Jurkat, Clone E6-1 (cell line): Measurements from ENCODE around the gene FEZ2.

Experiments used
- DNase-seq: peaks from one replicate; pipeline ENCODE4 v3.0.0-alpha.2; 2011; ENCODE audit warnings: low read depth, low spot score
- H3K4me3 ChIP-seq: 2 replicates; pipeline ENCODE4 v1.5.1; 2011; ENCODE audit warnings: mild to moderate bottlenecking, low read length, control low read depth, moderate library complexity

FEZ2 gene

DNA sequence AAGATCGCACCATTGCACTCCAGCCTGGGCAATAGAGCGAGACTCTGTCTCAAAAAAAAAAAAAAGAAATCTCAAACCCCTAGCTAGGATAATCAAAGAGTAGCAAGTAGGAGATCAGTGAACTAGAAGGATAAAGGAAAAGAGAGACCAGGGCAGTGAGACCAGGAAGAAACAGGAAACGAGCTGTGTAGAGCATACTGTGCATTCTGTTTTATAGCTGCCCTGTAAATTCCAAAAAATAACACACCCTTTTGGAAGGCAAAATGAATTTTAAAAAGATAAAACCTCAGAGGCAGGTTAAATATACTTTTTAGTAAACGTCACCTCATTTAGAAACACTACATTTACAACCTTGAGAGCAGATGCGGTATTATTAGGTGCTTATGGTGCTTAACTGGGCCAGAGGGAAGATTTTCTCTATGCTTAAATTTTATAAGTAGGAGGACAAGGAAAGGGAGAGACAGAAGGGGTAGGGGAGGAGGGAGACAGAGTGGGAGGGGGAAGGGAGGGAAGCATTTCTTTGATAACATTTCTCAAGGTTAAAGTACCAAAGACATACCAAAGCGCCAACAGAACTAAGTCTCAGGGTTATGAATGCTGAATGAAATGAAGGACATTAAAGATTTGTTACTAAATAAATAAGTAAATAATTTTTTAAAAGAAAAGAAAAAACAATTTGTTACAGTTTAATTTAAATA lies 30.1 kb downstream of the FEZ2 start:
- no peak for DNase-seq

DNA sequence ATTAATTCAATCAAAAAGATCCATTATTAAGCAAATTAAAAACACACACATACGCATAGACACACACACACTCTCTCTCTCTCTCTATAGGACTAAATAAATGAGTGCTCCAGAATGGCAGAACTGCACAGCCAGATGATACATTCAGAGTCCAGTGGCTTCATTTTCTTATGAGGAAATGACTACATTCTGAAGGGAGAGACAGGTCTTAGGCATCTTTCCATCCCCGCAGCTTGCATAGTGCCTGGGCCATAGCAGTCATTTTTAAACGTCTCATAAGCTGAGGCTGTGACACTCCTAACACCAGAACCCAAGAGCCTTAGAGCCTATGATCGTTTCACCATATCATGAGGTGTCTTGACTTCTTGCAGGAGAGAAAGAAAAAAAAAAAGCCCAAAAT lies 31.1 kb downstream of the FEZ2 start:
- DNase-seq = no peak
- H3K4me3 ChIP-seq = no peak overlapping the region

More for the DNA sequence above, 30.1 kb downstream of the FEZ2 start:
- H3K4me3 ChIP-seq = no peak overlapping the region

DNA sequence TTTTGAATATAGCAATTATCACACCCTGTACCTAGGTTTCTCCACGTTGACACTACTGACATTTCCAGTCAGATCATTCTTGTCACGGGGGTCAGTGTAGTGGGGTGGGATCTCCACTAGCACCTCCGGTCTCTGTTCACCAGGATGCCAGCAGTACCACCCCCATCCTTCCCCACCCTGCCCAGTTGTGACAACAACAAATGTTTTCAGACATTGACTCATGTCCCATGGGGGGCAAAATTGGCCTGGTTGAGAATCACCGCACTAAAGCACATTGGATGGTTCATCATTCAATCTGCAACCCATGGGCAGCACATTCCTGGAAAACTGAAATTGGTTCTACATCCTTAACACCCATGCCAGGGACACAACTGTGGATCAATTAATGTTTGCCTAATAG lies 32.3 kb downstream of the FEZ2 start:
- no peak for DNase-seq
- no peak overlapping the region for H3K4me3 ChIP-seq

DNA sequence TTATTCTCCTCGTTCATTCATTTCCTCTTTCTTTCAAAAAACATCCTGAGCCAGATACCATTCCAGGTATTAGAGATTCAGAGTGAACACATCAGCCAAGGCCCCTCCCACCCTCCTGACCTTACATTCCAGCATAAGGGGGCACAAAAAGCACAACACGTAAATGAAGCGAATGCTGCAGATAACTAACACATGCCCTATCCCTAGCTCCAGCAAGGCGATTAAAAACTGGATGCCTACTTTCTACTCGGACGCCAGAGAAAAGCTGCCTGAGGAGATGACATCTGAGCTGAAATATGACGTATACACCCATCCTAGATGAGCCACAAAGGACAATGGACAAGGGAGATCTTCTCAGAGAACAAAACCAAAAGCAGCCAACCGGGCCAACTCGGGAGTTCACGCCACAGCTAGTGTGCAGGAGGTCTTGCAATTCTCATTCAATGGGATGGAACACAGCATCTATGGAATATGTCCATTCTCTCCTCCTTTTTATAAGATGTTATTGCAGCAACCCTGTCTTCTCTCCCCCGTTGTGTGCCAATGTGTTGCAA lies 33.5 kb downstream of the FEZ2 start:
- no peak for DNase-seq
- H3K4me3 ChIP-seq = no peak overlapping the region

DNA sequence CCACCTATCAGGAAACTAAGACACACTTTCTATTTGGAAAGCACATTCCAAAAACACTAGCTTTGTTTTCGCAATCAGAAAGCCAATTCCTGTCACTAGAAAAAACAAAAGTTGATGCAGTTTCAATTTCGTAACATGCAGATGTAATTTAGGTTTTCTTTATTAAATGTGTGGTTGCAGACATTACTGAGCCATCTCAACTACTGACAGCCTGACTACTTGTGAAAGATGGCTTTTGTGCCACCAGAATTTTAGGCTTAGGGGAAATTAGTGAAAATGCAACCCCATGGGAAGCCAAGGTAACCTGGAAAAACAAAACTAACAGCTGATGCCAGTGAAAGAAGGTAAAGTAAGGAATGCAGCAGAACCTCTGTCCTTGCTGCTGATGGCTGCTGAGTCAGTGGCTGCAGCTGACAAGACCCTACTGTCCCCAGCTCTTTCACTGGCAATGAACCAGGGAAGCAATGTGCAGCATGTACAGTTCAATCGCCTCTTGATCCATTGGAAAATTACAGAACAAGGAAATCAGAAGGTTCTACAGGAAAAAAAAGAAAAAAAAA lies 34.9 kb downstream of the FEZ2 start:
- no peak overlapping the region for H3K4me3 ChIP-seq
- DNase-seq = no peak

DNA sequence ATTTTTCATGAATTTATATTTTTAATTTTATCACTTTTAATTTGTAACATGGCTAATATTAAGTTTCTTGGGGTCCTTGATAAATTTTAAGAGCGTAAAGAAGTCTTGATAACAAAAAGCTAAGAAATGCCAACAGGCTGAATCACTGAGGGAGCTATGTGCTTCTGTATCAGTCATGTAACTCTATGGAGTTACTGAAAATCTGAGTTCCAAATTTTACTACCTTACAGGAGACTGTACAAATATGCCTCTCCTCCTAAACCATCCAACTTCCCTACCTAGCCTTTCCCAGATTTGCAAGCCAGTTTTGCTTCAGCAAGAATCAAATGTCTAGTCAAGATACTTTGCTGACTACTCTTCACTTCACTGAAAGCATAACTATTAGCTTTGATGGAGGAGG lies 35.7 kb downstream of the FEZ2 start:
- DNase-seq = no peak
- H3K4me3 ChIP-seq = no peak overlapping the region

DNA sequence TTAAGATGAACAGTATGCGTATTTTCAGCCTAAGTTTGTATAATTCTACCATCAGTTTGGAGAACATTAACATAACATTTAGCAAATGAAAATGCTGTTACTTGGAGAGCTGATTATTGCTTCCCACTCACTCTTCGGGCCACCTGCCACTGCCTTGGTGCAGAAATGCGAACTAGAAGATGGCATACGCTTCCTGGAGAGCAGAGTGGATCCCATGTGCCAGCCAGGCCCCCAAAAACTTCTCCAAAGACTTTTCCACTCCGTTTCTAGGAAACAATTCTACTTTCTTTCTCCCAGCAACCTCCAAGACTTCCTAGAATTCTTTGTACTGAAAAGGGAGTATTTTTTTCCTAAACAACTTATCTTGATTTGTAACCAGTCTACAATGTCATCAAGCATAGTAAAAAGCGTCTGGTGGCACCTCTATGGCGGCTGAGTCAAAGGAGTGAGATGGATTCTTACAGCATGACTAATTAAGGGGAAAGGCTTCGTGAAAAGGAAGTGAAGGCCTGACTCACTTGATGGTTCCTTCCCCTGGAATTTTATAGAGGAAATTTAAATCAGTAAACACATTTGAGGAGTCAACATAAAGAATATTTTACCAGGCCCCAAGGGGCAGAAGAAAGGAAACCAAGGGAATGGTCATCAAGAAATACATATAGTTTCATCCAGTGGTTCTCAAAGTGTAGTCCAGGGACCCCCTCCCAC lies 36.6 kb downstream of the FEZ2 start:
- H3K4me3 ChIP-seq = no peak overlapping the region
- no peak for DNase-seq

DNA sequence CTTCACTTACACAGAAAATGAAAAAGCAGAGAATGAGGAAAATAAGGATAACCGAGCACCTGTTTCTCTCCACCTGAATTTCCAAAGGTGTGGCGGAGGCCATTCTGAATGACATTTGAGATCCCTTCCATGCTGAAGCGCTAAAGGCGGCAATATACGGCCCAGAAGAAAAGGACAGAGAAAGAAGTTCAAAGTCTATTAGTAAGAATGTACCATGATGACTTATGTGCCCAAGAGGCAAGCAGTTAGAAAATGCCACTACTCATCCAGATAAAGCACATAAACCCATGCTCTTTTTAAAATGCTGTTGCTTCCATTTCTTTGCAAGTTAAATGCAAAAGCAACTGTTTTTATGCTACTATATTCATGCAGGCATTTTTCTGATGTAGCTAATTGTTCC lies 37.2 kb downstream of the FEZ2 start:
- no peak overlapping the region for H3K4me3 ChIP-seq
- DNase-seq = no peak

DNA sequence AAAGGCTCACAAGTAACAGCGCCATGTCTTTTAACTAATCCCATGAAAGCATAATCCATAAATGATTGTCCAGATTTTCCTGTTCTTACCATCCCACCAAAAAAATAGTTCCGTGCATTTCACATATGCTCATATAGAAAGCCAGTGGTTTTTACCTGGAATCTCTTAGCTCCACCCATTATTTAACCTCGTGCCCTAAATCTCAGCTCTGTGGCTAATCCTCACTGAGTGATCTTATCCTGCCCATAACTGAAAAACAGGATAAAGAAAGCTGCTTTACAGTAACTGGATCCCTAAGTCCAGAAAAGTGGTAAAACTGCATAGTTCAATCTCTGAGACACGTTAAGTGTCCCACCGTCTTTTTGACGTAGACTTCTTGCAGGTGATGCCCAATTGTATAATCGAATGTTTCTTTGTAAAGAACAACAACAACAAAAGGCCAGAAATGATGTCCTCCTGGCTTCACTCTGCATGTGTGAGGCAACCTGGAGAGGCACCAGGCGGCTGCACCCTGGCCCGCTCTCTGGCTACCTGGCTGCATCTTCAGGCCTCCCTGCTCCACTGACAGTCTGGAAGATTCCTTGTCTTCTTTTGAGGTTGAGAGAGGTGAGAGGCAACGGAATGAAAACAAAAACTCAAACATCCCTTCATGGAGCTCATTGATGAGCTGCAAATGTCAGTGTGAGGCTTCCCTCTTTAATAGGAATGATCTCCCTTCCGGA lies 38.6 kb downstream of the FEZ2 start:
- DNase-seq = no peak
- H3K4me3 ChIP-seq = no peak overlapping the region

DNA sequence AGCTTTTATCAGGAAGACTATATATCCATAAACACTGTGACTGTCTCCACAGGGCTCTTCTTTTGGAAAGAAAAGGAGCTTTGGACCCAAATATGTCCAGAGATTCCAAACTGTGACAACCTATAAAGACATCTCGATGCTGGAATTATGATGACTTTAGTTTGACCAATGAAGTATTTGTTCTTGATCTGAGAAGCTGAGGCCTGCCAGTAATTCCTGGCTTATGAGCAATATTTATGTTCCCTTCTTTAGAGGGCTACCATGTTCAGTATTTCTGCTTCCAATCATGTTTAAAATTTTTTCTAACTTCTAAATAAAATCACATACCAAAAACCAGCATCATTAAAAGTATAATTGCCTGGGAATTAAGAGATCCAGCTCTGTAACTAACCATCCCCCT lies 41.1 kb downstream of the FEZ2 start:
- no peak for DNase-seq

DNA sequence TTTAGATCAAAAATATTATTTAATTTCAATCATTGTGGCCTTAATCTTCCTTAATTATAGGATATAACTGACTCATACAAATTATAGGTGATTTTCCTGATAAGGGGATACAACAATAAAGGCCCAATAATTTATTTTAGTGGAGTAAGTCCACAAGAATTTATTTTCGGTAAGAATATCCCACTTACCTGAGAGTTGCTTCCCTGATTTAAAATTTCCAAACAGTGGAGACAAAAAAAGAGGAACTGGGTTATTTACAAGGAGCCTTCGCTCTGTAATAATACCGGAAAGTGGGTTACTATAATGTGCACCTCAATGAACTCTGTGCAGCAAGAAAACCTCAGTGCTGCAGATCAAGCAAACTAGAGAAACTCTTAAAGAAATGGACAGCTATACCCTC lies 42.2 kb downstream of the FEZ2 start:
- DNase-seq = no peak
- H3K4me3 ChIP-seq = no peak overlapping the region

More for the DNA sequence above, 41.1 kb downstream of the FEZ2 start:
- no peak overlapping the region for H3K4me3 ChIP-seq

DNA sequence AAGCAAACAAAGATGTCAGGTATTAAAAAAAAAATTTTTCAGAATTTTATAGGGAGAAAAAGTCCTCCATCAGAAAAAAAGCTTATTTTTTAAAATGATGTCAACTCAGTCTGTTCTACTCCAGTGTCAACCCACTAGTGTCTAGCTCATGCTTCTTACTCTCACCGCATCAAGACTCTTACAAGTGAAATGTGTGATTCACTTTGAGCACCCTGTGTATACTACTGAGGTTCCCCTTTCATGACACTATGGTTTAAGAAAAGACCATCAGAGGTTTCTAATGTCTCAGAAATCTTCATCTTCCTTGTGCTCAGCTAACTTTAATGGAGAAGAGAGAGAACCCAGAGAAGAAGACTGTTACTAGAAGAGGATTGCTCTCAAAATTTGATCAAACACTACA lies 43.4 kb downstream of the FEZ2 start:
- no peak for DNase-seq
- H3K4me3 ChIP-seq = no peak overlapping the region

DNA sequence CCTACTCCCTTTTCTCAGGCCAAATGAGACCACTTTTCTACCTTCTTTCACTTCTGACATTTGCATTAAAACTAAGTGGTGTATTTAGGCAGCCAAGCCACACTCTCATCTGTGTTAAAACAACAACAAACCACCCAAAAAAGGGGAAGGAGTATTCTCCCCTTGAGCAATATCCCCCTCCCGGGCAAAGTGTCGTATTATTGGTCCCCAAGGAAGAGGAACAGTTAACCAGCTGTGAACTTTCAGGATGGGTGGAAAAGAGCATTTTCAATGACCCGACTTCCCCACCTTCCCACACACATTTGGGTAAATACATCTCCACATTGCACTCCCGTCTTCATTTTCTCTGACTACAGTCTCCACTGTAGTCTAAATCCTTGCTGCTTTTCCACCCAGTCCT lies 44.3 kb downstream of the FEZ2 start:
- H3K4me3 ChIP-seq = no peak overlapping the region
- DNase-seq = no peak

DNA sequence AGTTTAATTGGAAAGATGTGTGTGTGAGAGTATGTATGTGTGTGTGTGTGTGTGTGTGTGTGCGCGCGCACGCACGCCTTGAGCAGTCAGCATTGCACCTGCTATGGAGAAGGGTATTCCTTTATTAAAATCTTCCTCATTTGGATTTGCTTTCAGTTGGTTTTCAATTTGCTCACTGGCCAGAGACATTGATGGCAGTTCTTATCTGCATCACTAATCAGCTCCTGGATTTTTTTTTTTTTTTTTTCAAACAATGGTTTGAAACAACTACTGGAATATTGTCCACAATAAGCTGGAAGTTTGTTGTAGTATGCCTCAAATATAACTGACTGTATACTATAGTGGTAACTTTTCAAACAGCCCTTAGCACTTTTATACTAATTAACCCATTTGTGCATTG lies 48.0 kb downstream of the FEZ2 start:
- H3K4me3 ChIP-seq = no peak overlapping the region
- DNase-seq = no peak

DNA sequence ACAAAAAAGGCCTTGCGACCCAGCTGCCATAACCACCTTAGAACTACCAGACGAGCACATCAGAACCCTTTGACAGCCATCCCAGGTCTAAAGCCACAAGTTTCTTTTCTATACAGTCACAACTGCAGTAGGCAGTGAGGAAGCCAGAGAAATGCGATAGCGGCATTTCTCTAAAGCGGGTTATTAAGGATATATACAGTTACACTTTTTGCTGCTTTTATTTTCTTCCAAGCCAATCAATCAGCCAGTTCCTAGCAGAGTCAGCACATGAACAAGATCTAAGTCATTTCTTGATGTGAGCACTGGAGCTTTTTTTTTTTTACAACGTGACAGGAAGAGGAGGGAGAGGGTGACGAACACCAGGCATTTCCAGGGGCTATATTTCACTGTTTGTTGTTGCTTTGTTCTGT lies 48.8 kb downstream of the FEZ2 start:
- peak; percentile 26 for DNase-seq
- H3K4me3 ChIP-seq = no peak overlapping the region

DNA sequence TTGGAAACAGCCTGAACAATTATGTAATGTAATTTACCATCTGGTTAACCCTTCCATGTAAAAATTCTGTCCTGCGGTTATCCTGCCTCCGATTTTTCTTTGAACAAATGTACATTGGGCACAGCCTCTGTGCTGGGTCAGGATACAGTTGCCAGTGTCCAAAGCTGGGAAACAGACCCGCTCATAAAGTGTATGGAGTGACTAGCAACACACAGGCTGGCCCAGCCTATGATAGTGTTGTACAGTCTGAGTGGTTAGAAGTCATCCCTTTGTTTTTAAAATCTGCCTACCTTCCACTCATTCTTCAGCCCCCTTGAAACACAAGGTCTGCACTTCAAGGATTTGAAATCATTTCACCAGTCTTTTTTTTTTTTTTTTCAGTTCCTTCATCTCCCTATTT lies 50.1 kb downstream of the FEZ2 start:
- no peak overlapping the region for H3K4me3 ChIP-seq
- DNase-seq = no peak

DNA sequence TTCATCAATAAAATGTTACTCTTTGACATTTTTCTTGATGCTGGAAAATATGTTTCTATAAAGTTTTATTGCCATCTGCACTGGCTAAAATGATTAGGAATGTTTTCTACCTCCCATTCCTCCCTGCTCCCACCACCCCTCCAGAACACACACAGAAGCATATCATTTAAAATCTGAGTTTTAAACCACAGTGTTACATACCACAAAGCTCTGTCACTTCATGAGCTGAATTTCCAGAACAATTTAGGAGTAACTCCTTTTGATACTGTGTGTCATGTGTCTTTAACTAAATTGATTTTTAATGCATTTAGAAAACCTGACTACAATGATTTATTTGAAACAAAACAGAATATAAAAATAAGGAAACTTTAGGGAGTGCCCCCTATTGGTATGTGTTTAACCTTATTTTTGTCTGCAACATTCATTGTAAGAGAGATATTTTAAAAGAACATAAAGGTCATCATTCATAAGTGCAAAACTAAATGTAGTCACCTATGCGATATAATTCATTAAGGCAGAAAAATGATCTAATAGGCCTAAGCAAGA lies 52.0 kb downstream of the FEZ2 start:
- H3K4me3 ChIP-seq = no peak overlapping the region
- no peak for DNase-seq

DNA sequence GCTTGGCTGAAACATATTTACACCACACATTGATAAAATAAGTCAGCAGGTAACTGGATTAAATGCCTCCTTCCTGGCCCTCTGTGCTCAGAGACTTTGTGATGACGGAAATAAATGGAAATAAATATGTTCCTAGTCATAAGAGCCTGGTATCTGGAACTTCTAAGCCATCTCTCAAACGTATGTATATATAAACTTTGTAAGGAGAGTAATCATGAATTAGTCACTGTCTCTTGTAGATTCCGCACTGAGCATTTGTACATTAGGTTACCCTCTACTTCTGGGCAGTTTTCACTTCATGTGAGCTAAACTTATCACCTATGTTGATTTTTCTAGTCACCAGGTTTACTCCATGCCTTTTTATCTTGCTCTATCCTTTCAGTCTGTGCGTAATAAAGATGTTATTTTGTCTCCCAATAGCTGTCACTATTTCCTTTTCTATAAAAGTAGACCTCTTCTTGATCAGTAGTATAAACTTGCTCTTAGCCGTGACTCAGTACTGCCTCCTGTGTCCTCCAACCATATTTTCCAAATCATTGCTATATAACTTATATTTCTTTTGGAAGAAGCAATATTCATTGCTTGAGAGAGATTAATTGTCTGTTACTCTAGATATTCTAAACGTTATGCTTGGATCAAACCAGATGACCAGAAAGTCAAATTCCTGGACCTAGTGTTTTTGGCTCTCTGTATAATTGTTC lies 53.2 kb downstream of the FEZ2 start:
- H3K4me3 ChIP-seq = no peak overlapping the region
- DNase-seq = no peak
